ENCODE data around the gene NBPF1.
"Not testable (repeated sequence)": the region's sequence is repeated elsewhere in the genome, so short reads cannot be mapped to it uniquely, and the experiment has no call there.

Gene NBPF1

GRCh38 chr1:16621681-16622315, 8.4 kb upstream of the NBPF1 start:
- not testable (repeated sequence) for DNase-seq

- no peak for DNase-seq
These were observed 7.9 kb upstream of the NBPF1 start for GRCh38 chr1:16621300-16621658.

- not testable (repeated sequence) for DNase-seq
These were observed 6.6 kb upstream of the NBPF1 start for GRCh38 chr1:16619803-16620501.

- no peak for DNase-seq
These were observed 5.4 kb upstream of the NBPF1 start for GRCh38 chr1:16618719-16619118.

- no peak for DNase-seq
These were observed 4.6 kb upstream of the NBPF1 start for GRCh38 chr1:16617778-16618580.

GRCh38 chr1:16617114-16617631, 3.8 kb upstream of the NBPF1 start:
- no peak for DNase-seq

- DNase-seq = no peak
These were observed 2.2 kb upstream of the NBPF1 start for GRCh38 chr1:16615253-16616252.

GRCh38 chr1:16614361-16615252, 1.2 kb upstream of the NBPF1 start:
- DNase-seq = no peak

GRCh38 chr1:16612332-16613172, 812 bp downstream of the NBPF1 start:
- DNase-seq = no peak

GRCh38 chr1:16611981-16612331, 1.4 kb downstream of the NBPF1 start:
- DNase-seq = not testable (repeated sequence)

GRCh38 chr1:16611164-16611563, 2.2 kb downstream of the NBPF1 start:
- DNase-seq = not testable (repeated sequence)

GRCh38 chr1:16610553-16610952, 2.8 kb downstream of the NBPF1 start:
- not testable (repeated sequence) for DNase-seq

GRCh38 chr1:16609761-16610160, 3.6 kb downstream of the NBPF1 start:
- not testable (repeated sequence) for DNase-seq

GRCh38 chr1:16608838-16609560, 4.4 kb downstream of the NBPF1 start:
- no peak for DNase-seq

GRCh38 chr1:16607853-16608815, 5.2 kb downstream of the NBPF1 start:
- peak; percentile 71 for DNase-seq

- no peak for DNase-seq
These were observed 5.9 kb downstream of the NBPF1 start for GRCh38 chr1:16607433-16607851.

GRCh38 chr1:16606666-16607432, 6.5 kb downstream of the NBPF1 start:
- DNase-seq = not testable (repeated sequence)
